ENCODE data around the gene IQGAP1. TPM values are rescaled to one million over a fixed set of nuclear protein-coding genes. Genes with fewer than 3 reads are reported as not detected.

IQGAP1 gene
- polyA plus RNA-seq, 4 donors: 151 to 188 (median 155) TPM

GRCh38 chr15:90375071-90375470 is 13.0 kb upstream of the IQGAP1 start:
- no peak for DNase-seq (ENCODE audit: low read depth in 4 of 4, low spot score in 2 of 4)

GRCh38 chr15:90376789-90377188 is 11.3 kb upstream of the IQGAP1 start:
- DNase-seq (ENCODE audit: low read depth in 4 of 4, low spot score in 2 of 4): no peak

GRCh38 chr15:90379263-90379662 is 8.8 kb upstream of the IQGAP1 start:
- no peak for DNase-seq (ENCODE audit: low read depth in 4 of 4, low spot score in 2 of 4)

GRCh38 chr15:90381515-90381914 is 6.5 kb upstream of the IQGAP1 start:
- DNase-seq (ENCODE audit: low read depth in 4 of 4, low spot score in 2 of 4): no peak

GRCh38 chr15:90382320-90382719 is 5.7 kb upstream of the IQGAP1 start:
- no peak for DNase-seq (ENCODE audit: low read depth in 4 of 4, low spot score in 2 of 4)

- no peak for DNase-seq (ENCODE audit: low read depth in 4 of 4, low spot score in 2 of 4)
Measured at GRCh38 chr15:90386221-90386620, 1.8 kb upstream of the IQGAP1 start.

GRCh38 chr15:90388462-90389380 is 679 bp downstream of the IQGAP1 start:
- no peak for DNase-seq (ENCODE audit: low read depth in 4 of 4, low spot score in 2 of 4)

- no peak for DNase-seq (ENCODE audit: low read depth in 4 of 4, low spot score in 2 of 4)
Measured at GRCh38 chr15:90389513-90389912, 1.5 kb downstream of the IQGAP1 start.

GRCh38 chr15:90393040-90393439 is 5.0 kb downstream of the IQGAP1 start:
- no peak for DNase-seq (ENCODE audit: low read depth in 4 of 4, low spot score in 2 of 4)

GRCh38 chr15:90394074-90394473 is 6.0 kb downstream of the IQGAP1 start:
- DNase-seq (ENCODE audit: low read depth in 4 of 4, low spot score in 2 of 4): no peak

GRCh38 chr15:90394748-90395442 is 6.9 kb downstream of the IQGAP1 start:
- DNase-seq (ENCODE audit: low read depth in 4 of 4, low spot score in 2 of 4): no peak

- no peak for DNase-seq (ENCODE audit: low read depth in 4 of 4, low spot score in 2 of 4)
Measured at GRCh38 chr15:90396321-90396720, 8.3 kb downstream of the IQGAP1 start.

GRCh38 chr15:90400005-90400758 is 12.1 kb downstream of the IQGAP1 start:
- no peak for DNase-seq (ENCODE audit: low read depth in 4 of 4, low spot score in 2 of 4)

- peak in 2 of 4 donors; percentile 69 to 81 for DNase-seq (ENCODE audit: low read depth in 4 of 4, low spot score in 2 of 4)
Measured at GRCh38 chr15:90400759-90401314, 12.8 kb downstream of the IQGAP1 start.

GRCh38 chr15:90401495-90401894 is 13.5 kb downstream of the IQGAP1 start:
- no peak for DNase-seq (ENCODE audit: low read depth in 4 of 4, low spot score in 2 of 4)

- DNase-seq (ENCODE audit: low read depth in 4 of 4, low spot score in 2 of 4): no peak
Measured at GRCh38 chr15:90402223-90402622, 14.2 kb downstream of the IQGAP1 start.

GRCh38 chr15:90402767-90403166 is 14.7 kb downstream of the IQGAP1 start:
- no peak for DNase-seq (ENCODE audit: low read depth in 4 of 4, low spot score in 2 of 4)

- no peak for DNase-seq (ENCODE audit: low read depth in 4 of 4, low spot score in 2 of 4)
Measured at GRCh38 chr15:90405055-90405607, 17.1 kb downstream of the IQGAP1 start.

GRCh38 chr15:90407336-90407735 is 19.3 kb downstream of the IQGAP1 start:
- no peak for DNase-seq (ENCODE audit: low read depth in 4 of 4, low spot score in 2 of 4)

- no peak for DNase-seq (ENCODE audit: low read depth in 4 of 4, low spot score in 2 of 4)
Measured at GRCh38 chr15:90407871-90408317, 19.9 kb downstream of the IQGAP1 start.

All from left renal cortex interstitium (tissue), 4 donors.